Stimulated activated naive CD4-positive, alpha-beta T cell (primary cell): ENCODE data around the gene CYP4X1.
"Not testable (repeated sequence)": the region's sequence is repeated elsewhere in the genome, so short reads cannot be mapped to it uniquely, and the experiment has no call there.

Experiments used
- DNase-seq, 6 experiments: peaks; one replicate each; lab custom pipeline; 2025; lab: John Stamatoyannopoulos, UW

The CYP4X1 gene

GRCh38 chr1:47023268-47024140 lies at the start of gene CYP4X1:
Gene CYP4X1, plus strand, starts transcription at chr1:47023669. Its CDS starts 149 bp downstream, at chr1:47023818.
- DNase-seq, result no peak

- DNase-seq, result no peak
Measured at GRCh38 chr1:46983166-46983829, 40.2 kb upstream of the CYP4X1 start.

GRCh38 chr1:46983830-46984586 lies 39.5 kb upstream of the CYP4X1 start:
- no peak for DNase-seq

- not testable (repeated sequence) for DNase-seq
Measured at GRCh38 chr1:46990541-46990940, 32.9 kb upstream of the CYP4X1 start.

GRCh38 chr1:46991083-46991923 lies 32.2 kb upstream of the CYP4X1 start:
- DNase-seq, result no peak

GRCh38 chr1:46996659-46997281 lies 26.7 kb upstream of the CYP4X1 start:
- DNase-seq, result no peak

- DNase-seq, result no peak
Measured at GRCh38 chr1:47002211-47002610, 21.3 kb upstream of the CYP4X1 start.

- DNase-seq, result no peak
Measured at GRCh38 chr1:47003896-47004403, 19.5 kb upstream of the CYP4X1 start.

- DNase-seq, result not testable (repeated sequence)
Measured at GRCh38 chr1:47006437-47006836, 17.0 kb upstream of the CYP4X1 start.

- no peak for DNase-seq
Measured at GRCh38 chr1:47013293-47013692, 10.2 kb upstream of the CYP4X1 start.

GRCh38 chr1:47021070-47021469 lies 2.4 kb upstream of the CYP4X1 start:
- DNase-seq, result no peak

GRCh38 chr1:47024141-47024801 lies 802 bp downstream of the CYP4X1 start:
- DNase-seq, result no peak

GRCh38 chr1:47030170-47030805 lies 6.8 kb downstream of the CYP4X1 start:
- no peak for DNase-seq

GRCh38 chr1:47031059-47031458 lies 7.6 kb downstream of the CYP4X1 start:
- DNase-seq, result no peak

- no peak for DNase-seq
Measured at GRCh38 chr1:47031585-47031984, 8.1 kb downstream of the CYP4X1 start.

- DNase-seq, result no peak
Measured at GRCh38 chr1:47036764-47037163, 13.3 kb downstream of the CYP4X1 start.

- DNase-seq, result no peak
Measured at GRCh38 chr1:47059376-47059775, 35.9 kb downstream of the CYP4X1 start.

GRCh38 chr1:47067097-47067594 lies 43.7 kb downstream of the CYP4X1 start, which contains the start of gene CYP4Z1:
Gene CYP4Z1, plus strand, starts transcription at chr1:47067231. Its CDS starts 260 bp downstream, at chr1:47067491.
- DNase-seq, result no peak

- not testable (repeated sequence) for DNase-seq
Measured at GRCh38 chr1:47069080-47069479, 45.6 kb downstream of the CYP4X1 start.
